Hematopoietic multipotent progenitor cell treated with erythropoietin and hydrocortisone succinate and interleukin-3 and kit ligand, for 15 days (in vitro differentiated cells): ENCODE measurements around the gene RFX4.

Source experiments
- DNase-seq: peaks from one replicate; pipeline ENCODE4 v3.0.0-alpha.2; 2015; ENCODE audit warnings: low spot score

RFX4 gene

GRCh38 chr12:106582641-106583230 is at the start of gene RFX4:
Gene RFX4 (plus strand): TSS chr12:106583004. CDS start chr12:106583321, 317 bp downstream.
- DNase-seq: no peak

GRCh38 chr12:106541201-106541600 is 41.6 kb upstream of the RFX4 start:
- DNase-seq: no peak

GRCh38 chr12:106551410-106551809 is 31.4 kb upstream of the RFX4 start:
- no peak for DNase-seq

GRCh38 chr12:106552228-106552627 is 30.6 kb upstream of the RFX4 start:
- no peak for DNase-seq

DNA sequence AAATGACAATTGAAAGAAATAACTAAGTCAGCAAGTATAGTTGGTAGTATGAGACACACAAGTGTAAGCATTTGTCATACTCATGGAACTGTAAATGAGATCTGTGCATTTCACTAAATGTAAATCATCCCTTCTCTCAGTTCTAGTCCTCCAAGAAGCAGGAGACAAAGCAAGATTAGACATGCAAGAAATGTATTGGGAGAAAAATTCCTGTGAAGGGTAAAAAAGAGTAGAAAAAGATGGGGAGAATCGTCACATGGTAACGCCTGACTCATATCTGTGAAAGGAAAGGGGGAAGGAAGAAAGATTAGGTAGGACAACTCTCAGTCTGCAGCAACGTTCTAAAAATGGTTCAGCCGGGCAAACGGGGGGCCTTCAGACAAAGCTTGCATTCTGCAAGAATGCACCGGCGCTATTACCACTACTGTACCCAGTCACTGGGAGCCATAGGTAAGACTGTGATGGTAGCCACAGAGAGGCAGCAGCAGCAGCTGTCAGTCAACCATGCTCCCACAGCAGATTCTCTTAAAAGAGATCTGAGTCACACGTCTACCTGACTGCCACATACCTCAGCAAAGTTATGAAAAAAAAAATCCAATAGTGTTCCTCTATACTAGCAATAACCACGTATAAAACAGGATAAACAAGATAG is 18.0 kb upstream of the RFX4 start:
- DNase-seq: no peak

GRCh38 chr12:106566771-106567170 is 16.0 kb upstream of the RFX4 start:
- DNase-seq: no peak

DNA sequence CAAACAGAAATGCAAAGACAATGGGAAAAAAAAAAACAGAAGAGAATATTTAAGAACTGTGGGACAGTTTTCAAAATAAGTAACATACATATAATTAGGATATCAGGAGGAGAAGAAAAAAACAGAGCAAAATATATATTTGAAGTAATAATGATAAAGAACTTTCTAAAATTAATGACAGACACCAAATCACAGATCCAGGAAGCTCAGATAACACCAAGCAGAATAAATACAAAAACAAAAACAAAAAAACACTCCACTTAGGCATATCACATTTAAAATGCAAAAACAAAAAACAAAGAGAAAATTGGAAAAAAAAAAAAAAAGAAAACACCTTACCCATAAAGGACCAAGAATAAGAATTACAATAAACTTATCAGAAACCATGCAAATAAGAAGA is 9.6 kb upstream of the RFX4 start:
- DNase-seq: no peak

GRCh38 chr12:106576848-106577247 is 6.0 kb upstream of the RFX4 start:
- no peak for DNase-seq

DNA sequence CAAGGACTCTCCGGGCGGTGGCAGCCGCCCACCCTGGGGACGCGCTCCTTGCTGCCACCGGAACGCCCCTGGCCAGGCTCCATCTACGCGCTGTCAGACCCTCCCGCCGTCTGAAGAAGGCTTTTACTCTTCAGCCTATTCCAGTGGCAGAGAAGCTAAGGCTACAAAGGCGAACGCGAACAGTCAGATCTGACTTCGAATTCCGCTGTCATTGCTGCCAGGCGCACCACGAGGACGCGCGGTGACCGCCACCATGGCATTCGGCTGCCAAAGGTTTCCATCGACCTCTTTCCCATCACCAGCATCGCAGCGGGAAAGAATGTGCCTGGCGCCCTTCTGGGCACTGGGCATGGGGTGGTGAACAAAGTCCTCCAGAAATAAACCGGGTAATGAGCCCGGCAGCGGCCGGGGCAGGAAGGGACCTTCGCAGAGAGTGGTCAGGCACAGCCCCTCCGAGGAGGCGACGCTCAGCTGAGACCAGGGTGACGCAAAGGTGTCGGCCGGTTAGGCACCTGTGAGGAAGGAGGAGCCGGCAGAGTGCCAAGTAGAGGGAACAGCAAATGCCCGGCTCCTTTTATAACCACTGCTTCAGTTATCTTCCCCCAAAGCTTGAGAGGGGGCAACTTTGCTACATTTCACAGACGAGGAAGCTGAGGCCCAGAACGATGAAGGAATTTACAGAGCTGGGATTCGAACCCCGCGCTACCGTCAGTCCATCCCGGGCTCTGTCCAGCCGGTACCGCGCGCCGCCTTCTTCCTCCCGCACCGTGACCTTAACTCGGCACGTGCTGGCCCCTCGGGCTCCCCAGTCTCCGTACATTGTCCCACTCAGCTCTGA is 1.9 kb upstream of the RFX4 start:
- DNase-seq: no peak

DNA sequence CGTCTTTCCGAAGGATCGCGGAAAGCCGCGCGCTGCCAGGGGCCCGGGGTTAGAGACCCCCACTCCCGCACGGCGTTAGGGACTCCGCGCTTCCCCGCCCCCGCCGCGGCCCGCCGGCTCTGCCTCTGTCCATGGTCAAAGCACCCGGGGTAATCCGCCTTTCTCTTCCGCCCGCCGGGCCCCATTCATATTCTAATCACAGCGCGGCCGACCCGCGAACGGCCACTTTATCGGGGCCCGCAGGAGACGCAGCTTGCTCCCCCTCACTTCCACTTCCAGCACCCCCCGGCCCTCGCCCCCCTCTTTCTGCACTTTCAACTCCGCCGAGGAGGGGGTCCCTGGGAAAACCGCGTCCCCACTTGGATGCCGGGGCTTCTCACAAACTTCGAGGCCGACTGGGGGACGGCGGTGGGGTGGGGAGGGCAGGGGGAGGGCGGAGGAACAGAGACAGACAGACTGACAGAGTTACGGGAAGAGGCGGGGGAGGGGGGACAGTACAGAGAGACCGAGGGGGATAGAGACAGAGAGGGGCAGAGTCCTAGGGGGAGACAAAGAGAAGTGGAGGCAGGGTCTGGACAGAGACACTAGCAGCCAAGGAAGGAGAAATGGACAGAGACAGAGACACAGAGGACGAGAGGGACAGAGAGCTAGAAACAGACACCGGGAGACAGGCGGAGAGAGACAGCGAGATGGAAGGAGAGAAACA is 1.1 kb upstream of the RFX4 start:
- no peak for DNase-seq

- DNase-seq: no peak
Measured at GRCh38 chr12:106582249-106582591, 584 bp upstream of the RFX4 start.

DNA sequence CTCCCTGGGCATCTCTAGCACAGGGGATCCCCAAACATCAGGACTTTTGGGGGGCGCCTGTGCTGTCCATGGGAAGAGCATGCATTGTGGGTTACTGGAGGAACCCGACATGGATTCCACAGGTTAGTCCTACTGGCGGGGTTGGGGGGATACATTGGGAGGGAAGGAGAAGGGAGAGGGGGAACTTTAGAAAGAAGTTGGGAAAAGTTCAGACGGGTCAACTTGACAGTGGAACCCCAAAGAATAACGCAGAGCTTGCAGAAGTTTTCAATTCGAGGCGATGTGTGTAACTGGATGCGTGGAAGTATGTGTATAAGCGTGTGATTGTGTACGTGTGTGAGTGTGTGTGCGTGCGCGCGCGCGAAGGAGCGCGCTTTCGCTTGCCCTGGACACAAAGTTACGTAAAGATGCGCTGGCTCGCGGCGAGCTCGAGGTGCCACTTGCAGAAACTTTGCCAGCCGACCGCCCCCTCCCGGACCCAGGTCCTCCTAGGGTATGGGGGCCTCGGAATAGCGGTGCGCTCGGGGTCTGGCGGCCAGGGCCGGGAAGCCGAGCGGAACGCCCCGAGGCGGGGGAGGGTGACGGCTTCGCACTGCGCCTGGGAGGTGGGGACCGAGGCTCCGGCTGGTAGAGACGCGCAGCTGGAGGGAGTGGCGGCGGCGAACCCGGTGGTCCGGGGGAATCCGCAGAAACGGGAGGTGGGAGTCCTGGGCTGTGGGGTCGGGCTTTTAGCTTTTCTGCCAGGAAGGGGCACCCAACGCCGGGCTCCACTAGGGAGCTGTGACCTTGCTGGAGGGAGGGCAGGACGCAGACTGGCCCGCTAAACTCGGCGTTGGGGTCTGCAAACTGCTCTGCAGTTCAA is 669 bp downstream of the RFX4 start:
- DNase-seq: no peak

DNA sequence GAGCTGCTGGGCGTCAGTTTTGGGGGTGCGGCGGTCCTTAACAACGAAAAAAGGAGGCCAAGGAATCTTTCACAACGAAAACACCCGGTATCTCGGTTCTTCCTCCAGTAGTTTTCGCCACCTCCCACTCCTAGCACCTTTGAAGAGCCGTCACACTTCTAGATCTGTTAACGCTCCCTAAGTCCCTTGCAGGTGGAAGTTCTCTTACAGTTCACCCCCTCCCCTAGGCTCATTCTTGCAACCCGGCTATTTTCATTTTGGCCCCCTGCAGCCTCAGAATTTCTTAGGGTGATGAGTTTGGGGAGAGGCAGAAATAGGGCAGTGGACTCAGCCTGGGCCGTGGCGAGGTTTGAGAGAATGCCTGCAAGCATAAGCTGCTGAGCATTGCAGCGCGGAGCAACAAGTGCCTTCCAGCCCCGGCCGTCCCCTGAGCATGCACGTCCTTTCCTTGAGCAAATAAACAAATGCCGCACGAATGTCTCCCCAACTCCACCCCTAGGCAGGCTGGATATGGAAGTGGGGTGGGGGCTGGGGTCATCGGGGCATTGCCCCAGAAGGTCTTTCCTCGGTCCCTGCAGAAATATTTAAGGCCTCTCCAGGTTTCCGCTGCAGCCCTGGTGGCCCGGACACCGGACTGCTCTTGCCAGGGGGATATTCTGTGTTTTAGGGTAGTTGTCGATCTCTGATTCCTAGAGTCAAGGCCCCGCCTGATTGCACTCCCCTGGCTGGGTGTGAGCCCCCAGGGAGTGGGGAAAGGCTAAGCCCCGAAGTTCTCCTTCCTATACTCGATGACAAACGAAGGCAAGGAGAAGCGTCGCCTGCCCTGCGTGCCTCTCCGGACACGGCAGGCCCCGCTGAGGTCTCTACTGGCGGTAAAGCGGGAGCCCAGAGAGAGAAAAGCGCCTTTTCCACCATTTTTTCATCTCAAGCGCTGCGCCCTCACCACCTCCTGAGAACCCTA is 1.6 kb downstream of the RFX4 start:
- no peak for DNase-seq

- DNase-seq: no peak
Measured at GRCh38 chr12:106585105-106585520, 2.3 kb downstream of the RFX4 start.

DNA sequence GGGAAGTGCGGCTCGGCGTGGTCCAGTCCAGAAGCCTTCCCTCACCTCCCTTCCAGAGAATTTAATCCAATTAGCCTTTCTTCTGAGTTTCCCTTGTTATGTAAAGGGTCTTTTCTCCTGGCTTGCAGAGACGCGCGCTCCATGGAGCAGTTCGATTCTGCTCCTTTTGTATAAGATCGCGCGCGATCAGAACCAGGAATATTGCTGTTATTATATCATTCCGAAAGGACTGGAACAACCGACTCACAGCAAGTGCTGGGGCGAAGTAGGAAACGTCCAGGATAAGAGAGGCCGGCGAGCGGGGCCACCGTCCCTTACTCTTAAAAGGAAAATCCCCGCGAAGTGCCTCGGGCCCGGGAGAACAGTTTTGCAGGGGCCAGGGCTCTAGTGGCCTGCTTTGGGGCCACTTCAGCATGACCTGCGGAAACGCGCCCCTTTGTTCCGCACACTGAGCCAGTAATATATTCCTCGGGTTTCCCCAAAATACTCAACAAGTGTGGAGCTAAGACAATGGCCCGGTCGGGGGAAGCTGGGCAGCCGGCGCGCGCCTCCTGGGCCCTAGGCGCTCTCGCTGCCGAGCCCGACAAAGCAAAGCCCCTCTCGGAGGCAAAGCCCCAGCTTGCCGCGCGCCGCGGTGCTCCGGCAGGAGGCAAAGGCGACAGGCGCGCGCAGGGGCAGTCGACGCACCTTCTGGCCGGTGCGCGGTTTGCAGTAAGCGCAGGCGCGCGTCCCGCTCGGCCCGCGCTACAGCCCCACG is 2.9 kb downstream of the RFX4 start:
- DNase-seq: no peak

- no peak for DNase-seq
Measured at GRCh38 chr12:106586278-106586802, 3.5 kb downstream of the RFX4 start.

DNA sequence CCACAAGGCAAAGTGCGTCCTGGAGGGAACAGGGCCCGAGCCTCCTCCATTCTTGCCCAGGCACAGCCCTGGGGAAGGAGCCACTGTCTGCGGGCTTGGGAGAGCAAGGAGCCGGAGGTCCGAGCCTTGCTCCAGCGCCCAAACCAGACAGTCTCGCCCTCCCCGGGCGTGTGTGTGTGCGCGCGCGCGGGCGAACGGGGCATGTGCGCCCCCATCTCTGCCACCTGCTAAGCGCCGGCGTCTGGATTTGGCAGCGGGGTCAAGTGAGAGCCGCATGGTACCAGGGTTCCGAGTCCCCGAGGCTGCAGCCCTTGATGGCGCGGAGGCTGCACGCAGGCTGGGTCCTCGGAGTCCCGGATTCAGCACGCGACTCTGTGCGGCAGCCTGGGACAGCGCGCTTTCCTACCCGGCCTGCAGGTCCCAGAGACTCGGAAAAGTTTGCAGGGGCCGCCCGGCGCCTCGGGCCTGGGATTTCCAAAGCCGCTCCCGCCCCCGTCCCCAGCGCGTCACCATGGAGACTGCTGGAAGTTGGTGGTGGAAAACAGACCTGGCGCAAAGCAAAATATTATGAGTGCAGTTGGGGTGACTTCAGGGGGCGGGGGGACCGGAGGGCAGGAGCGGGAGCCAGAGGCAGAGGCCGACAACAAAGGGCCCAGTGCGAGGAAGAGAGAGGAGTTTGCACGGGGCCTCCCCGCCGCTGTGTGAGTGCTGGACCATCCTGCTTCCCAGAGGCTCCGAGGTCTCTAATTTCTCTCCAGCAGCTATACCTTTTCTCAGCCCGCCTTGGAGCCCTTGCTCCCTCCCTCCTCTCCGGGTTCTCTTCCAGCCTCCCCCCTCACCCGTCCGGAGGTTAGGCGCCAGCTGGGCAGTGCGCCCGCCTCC is 4.2 kb downstream of the RFX4 start:
- no peak for DNase-seq

- no peak for DNase-seq
Measured at GRCh38 chr12:106588771-106589170, 6.0 kb downstream of the RFX4 start.

DNA sequence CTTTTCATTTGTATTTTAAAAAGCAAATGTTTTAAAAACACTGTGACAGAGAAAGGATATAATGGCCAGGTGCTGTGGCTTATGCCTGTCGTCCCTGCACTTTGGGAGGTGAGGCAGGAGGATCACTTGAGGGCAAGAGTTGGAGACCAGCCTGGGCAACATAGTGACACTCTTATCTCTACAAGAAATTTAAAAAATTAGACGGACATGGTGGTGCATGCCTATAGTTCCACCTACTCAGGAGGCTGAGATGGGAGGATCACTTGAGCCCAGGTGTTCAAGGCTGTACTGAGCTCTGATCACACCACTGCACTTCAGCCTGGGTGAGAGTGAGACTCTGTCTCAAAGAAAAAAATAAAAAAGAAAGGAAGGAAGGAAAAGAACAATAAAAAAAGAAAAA is 7.8 kb downstream of the RFX4 start:
- no peak for DNase-seq
